NCI-H1694 treated with DMSO at 0.1 percent for 48 hours (cell line): Measurements from ENCODE around the gene BIRC6.
"Not testable (repeated sequence)": the region's sequence is repeated elsewhere in the genome, so short reads cannot be mapped to it uniquely, and the experiment has no call there.

ENCODE experiments used
- DNase-seq: peaks from one replicate; lab custom pipeline; 2025; lab: John Stamatoyannopoulos, UW

The BIRC6 gene

GRCh38 chr2:32614084-32614483 is 257.3 kb downstream of the BIRC6 start:
- no peak for DNase-seq

DNA sequence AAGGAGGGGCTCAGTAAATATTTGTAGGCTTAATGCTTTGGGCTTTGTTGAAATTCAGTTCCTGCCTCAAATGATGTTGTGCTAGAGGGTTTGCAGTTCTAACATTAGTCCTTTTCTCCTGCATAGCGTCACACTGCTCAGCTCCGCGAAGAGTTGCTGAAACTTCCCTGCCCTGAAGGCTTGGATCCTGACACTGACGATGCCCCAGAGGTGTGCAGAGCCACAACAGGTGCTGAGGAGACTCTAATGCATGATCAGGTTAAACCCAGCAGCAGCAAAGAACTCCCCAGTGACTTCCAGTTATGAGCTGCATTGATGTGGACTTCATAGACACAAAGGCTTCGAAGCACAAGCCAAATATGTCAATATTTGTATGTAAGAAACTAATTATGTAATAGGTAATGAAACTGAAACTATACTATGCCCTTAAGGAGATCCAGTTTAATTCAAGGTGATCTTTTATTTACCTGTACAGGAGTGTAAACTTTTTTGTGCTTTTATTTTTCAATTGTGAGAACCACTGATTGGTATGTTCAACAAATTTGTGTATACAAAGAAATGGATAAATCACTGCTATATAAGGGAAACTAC is 260.9 kb downstream of the BIRC6 start:
- DNase-seq, result no peak

GRCh38 chr2:32622570-32623310 is 265.9 kb downstream of the BIRC6 start:
- no peak for DNase-seq

- no peak for DNase-seq
Observed at GRCh38 chr2:32623311-32623706, 266.5 kb downstream of the BIRC6 start.

DNA sequence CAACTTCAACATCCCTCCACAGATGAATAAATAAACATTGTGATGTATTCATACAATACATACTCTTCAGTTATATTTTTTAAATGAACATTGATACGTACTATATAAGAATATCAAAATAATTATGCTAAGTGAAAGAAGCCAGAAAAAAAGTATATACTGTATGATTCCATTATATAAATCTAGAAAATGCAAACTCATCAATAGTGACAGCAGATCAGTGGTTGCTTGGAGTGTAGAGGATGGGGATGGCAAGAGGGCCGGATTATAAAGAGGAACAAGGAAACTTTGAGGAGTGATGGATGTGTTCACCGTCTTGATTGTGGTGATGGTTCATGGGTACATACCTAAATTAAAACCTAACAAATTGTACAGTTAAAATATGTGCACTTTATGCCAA is 268.0 kb downstream of the BIRC6 start:
- DNase-seq, result no peak

- DNase-seq, result no peak
Observed at GRCh38 chr2:32626639-32627221, 269.9 kb downstream of the BIRC6 start.

DNA sequence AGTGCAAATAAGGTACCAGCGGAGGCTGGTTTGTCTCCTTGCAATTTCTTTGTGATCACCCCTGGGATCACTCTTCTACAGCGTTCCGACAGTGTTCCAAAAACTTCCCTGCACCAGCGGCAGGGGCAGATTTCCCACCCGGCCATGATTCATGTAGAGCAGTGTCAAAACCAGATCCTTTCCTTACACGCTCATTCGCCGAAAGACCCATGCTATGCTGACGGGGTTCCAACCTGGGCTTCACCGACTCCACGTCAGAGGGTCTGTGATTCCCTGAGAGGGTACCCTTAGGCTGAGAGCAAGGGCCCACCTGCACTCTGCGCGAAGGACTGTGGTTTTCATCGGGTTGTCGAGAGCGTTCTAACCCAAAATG is 270.6 kb downstream of the BIRC6 start:
- DNase-seq, result no peak

- DNase-seq, result peak; percentile 81
Observed at GRCh38 chr2:32627814-32628579, 271.2 kb downstream of the BIRC6 start, which contains the start of gene TTC27. TSS of gene TTC27 (plus strand) at chr2:32628050. CDS start at chr2:32628293, 243 bp downstream.

GRCh38 chr2:32632089-32632488 is 275.3 kb downstream of the BIRC6 start:
- DNase-seq, result no peak

GRCh38 chr2:32633040-32633439 is 276.2 kb downstream of the BIRC6 start:
- no peak for DNase-seq

DNA sequence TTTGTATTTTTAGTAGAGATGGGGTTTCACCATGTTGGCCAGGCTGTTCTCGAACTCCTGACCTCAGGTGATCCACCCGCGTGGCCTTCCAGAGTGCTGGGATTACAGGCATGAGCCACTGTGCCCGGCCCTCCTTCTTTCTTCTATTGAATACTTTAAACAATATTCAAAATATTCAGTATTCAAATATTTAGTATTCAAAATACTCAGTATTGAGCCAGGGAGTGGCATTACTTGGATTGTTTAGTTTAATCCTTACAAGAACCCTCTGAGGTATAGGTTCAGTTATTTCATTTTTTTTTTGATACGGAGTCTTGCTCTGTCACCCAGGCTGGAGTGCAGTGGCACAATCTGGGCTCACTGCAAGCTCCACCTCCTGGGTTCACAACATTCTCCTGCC is 281.7 kb downstream of the BIRC6 start:
- not testable (repeated sequence) for DNase-seq

DNA sequence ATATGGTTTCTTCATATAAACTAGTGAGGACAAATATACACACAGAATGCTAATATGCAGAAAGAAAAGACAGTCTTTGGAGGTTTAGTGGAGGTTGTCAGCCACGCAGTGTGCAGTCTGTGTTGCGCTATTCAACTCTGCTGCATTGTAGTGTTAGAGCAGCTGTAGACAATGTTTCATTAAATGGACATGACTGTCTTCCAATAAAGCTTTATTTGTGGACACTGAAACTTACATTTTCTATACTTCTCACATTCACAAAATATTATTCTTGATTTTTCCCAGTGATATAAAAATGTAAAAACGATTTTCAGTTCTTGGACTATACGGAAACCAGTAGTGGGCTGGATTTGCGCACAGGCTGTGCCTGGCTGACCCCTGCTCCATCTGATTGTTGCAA is 284.4 kb downstream of the BIRC6 start:
- no peak for DNase-seq

GRCh38 chr2:32647180-32647651 is 290.4 kb downstream of the BIRC6 start:
- DNase-seq, result no peak

DNA sequence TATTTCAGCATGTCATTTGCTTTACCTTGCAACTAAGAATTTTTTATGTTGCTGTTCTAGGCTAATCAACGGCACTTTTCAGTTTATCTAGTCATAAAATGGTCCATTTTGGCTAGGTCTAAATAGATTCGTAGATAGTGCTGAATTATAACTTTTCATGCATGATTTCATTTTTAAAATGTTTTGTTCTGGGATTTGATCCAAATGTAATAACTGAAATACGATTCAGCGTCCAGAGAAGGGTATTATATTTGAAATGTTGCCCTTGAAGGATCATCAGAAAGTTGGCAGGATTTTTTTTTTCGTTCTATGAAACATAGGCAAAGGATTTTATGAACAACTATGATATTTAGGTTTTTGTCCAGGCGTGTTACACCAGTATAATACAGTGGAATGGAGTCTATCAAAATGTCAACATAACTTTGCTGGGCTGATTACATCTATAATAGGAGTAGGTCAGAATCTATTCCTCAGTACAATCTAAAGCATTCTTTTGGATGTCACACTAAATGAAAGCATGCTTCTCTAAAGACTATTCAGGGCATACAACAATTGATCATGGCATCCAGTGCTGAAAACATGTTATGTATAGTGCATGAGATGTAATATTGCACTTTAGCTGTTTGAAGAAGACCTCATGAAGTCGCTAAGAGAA is 295.9 kb downstream of the BIRC6 start:
- DNase-seq, result peak; percentile 27

GRCh38 chr2:32656069-32656468 is 299.2 kb downstream of the BIRC6 start:
- no peak for DNase-seq

- DNase-seq, result no peak
Observed at GRCh38 chr2:32663864-32664263, 307.0 kb downstream of the BIRC6 start.

GRCh38 chr2:32666704-32667103 is 309.9 kb downstream of the BIRC6 start:
- DNase-seq, result no peak

GRCh38 chr2:32668254-32668653 is 311.4 kb downstream of the BIRC6 start:
- no peak for DNase-seq
